Mucosa of stomach (tissue), 1 donor: ENCODE results near the gene TMEM45A.
"Not testable (repeated sequence)": the region's sequence is repeated elsewhere in the genome, so short reads cannot be mapped to it uniquely, and the experiment has no call there.

ENCODE experiments used
- H3K27me3 ChIP-seq: one replicate; pipeline ENCODE4 v1.7.0; 2013; ENCODE audit warnings: mild to moderate bottlenecking, low read length; ENCODE audit not compliant: control insufficient read depth, insufficient read depth
- H3K36me3 ChIP-seq: one replicate; pipeline ENCODE4 v1.7.0; 2013; ENCODE audit warnings: low read length; ENCODE audit not compliant: control insufficient read depth, insufficient read depth
- H3K4me1 ChIP-seq: one replicate; pipeline ENCODE4 v1.7.0; 2013; ENCODE audit warnings: mild to moderate bottlenecking, low read length; ENCODE audit not compliant: control insufficient read depth, insufficient read depth
- H3K4me3 ChIP-seq: one replicate; pipeline ENCODE4 v1.7.0; 2013; ENCODE audit warnings: low read length
- H3K9ac ChIP-seq: one replicate; pipeline ENCODE4 v1.7.0; 2013; ENCODE audit warnings: mild to moderate bottlenecking, low read length, moderate library complexity
- H3K9me3 ChIP-seq: one replicate; pipeline ENCODE4 v1.7.0; 2013; ENCODE audit warnings: mild to moderate bottlenecking, low read length, moderate library complexity; ENCODE audit not compliant: control insufficient read depth
- donor health status: Pancreatic carcinoma.

The TMEM45A gene

GRCh38 chr3:100465892-100466777, 26.3 kb upstream of the TMEM45A start:
- Histone ChIP-seq H3K36me3 (no peaks in the 10 kb centered on the region), H3K27me3 (no peaks in the 10 kb centered on the region), H3K9ac (no peak overlapping the region), H3K4me1 (peaks cover 3% of the 10 kb centered on the region), H3K4me3 (no peak overlapping the region), H3K9me3 (no peaks in the 10 kb centered on the region)

- no peaks in the 10 kb centered on the region for H3K9me3 ChIP-seq
- no peak overlapping the region for H3K9ac ChIP-seq
- no peaks in the 10 kb centered on the region for H3K27me3 ChIP-seq
- peaks cover 3% of the 10 kb centered on the region for H3K4me1 ChIP-seq
- no peak overlapping the region for H3K4me3 ChIP-seq
- H3K36me3 ChIP-seq = no peaks in the 10 kb centered on the region
Measured at GRCh38 chr3:100467133-100467532, 25.3 kb upstream of the TMEM45A start.

DNA sequence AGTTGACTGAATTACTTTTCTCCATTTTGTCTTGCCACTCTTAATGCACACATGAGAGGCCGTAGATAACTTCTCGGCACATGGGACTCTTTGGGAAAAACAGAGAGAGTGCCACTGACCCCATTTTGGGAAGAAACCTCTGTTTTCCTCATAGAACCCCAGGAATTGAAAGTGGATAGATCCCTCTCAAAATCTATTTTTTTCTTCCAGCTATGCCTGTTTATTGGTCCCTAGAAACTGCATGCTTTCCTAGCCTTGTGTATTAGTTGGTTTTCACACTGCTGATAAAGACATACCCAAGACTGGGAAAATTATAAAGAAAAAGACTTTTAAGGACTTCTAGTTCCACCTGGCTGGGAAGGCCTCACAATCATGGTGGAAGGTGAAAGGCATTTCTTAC, 23.7 kb upstream of the TMEM45A start:
- no peaks in the 10 kb centered on the region for H3K27me3 ChIP-seq
- no peaks in the 10 kb centered on the region for H3K36me3 ChIP-seq
- no peak overlapping the region for H3K9ac ChIP-seq
- no peaks in the 10 kb centered on the region for H3K9me3 ChIP-seq
- no peak overlapping the region for H3K4me3 ChIP-seq
- H3K4me1 ChIP-seq = peaks cover 3% of the 10 kb centered on the region

DNA sequence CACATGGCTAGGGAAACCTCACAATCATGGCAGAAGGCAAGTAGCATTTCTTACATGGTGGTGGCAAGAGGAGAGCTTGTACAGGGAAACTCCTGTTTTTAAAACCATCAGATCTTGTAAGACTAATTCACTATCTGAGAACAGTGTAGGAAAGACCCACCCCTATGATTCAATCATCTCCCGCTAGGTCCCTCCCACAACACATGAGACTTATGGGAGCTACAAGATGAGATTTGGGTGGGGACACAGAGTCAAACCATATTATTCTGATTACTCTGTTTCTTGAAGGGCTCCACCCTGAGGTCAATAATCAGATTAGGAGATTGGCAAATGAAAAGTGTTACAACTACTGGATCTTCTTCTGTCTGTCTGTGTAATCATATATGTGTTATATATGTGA, 21.5 kb upstream of the TMEM45A start:
- Histone ChIP-seq H3K4me1 (peaks cover 2% of the 10 kb centered on the region), H3K9me3 (no peaks in the 10 kb centered on the region), H3K27me3 (no peaks in the 10 kb centered on the region), H3K36me3 (no peaks in the 10 kb centered on the region), H3K4me3 (no peak overlapping the region), H3K9ac (no peak overlapping the region)

- no peaks in the 10 kb centered on the region for H3K27me3 ChIP-seq
- no peak overlapping the region for H3K4me3 ChIP-seq
- H3K36me3 ChIP-seq = no peaks in the 10 kb centered on the region
Measured at GRCh38 chr3:100471444-100471843, 21.0 kb upstream of the TMEM45A start.

DNA sequence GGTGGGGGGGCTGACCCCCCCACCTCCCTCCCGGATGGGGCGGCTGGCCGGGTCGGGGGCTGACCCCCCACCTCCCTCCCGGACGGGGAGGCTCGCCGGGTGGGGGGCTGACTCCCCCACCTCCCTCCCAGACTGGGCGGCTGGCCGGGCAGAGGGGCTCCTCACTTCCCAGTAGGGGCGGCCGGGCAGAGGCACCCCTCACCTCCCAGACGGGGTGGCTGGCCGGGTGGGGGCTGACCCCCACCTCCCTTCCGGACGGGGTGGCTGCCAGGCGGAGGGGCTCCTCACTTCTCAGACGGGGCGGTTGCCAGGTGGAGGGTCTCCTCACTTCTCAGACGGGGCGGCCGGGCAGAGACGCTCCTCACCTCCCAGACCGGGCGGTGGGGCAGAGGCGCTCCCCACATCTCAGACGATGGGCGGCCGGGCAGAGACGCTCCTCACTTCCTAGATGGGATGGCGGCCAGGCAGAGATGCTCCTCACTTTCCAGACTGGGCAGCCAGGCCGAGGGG, 14.5 kb upstream of the TMEM45A start:
- H3K27me3 ChIP-seq, H3K9ac ChIP-seq, H3K9me3 ChIP-seq, H3K36me3 ChIP-seq, H3K4me1 ChIP-seq, H3K4me3 ChIP-seq: not testable (repeated sequence)

More at GRCh38 chr3:100471444-100471843, 21.0 kb upstream of the TMEM45A start:
- H3K9me3 ChIP-seq = no peaks in the 10 kb centered on the region
- no peaks in the 10 kb centered on the region for H3K4me1 ChIP-seq
- H3K9ac ChIP-seq = no peak overlapping the region

- H3K27me3 ChIP-seq, H3K36me3 ChIP-seq, H3K4me1 ChIP-seq, H3K9me3 ChIP-seq, H3K4me3 ChIP-seq, H3K9ac ChIP-seq: not testable (repeated sequence)
Measured at GRCh38 chr3:100478521-100478920, 13.9 kb upstream of the TMEM45A start.

GRCh38 chr3:100480081-100480480, 12.3 kb upstream of the TMEM45A start:
- no peaks in the 10 kb centered on the region for H3K27me3 ChIP-seq
- H3K36me3 ChIP-seq = no peaks in the 10 kb centered on the region
- H3K9me3 ChIP-seq = no peaks in the 10 kb centered on the region
- H3K4me1 ChIP-seq = no peaks in the 10 kb centered on the region
- H3K9ac ChIP-seq = no peak overlapping the region
- no peak overlapping the region for H3K4me3 ChIP-seq

GRCh38 chr3:100482176-100482575, 10.2 kb upstream of the TMEM45A start:
- Histone ChIP-seq H3K4me3 (no peak overlapping the region), H3K9ac (no peak overlapping the region), H3K27me3 (no peaks in the 10 kb centered on the region), H3K36me3 (no peaks in the 10 kb centered on the region), H3K9me3 (no peaks in the 10 kb centered on the region), H3K4me1 (no peaks in the 10 kb centered on the region)

DNA sequence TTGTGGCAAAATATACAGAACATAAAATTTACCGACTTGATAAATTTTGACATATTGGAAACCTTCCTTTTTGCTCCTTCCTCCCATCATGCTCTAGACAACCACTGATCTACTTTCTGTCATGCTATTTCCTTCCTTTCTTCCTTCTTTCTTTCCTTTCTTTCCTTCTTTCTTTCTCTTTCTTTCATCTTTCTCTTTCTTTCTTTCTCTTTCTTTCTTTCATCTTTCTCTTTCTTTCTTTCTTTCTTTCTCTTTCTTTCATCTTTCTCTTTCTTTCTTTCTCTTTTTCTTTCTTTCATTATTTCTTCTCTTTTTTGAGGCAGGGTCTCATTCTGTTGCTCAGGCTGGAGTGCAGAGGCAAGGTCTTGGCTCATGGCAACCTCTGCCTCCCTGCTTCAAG, 8.9 kb upstream of the TMEM45A start:
- Histone ChIP-seq H3K27me3 (no peaks in the 10 kb centered on the region), H3K9ac (no peak overlapping the region), H3K4me3 (no peak overlapping the region), H3K9me3 (no peaks in the 10 kb centered on the region), H3K4me1 (no peaks in the 10 kb centered on the region), H3K36me3 (no peaks in the 10 kb centered on the region)

DNA sequence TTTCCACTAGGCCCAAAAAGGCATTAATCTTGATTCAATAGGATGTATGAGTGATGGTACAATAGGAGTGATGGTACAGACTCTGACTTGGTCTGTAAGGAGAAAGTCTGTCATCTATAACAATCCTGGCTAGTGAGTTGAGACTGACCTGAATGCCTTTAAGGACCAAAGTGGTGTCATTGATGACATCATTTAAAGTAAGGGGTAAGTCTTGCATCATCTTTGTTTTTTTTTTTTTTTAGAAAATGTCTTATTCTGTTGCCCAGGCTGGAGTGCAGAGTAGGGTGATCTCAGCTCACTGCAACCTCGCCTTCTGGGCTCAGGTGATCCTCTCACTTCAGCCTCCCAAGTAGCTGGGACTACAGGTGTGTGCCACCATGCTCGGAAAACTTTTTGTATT, 5.6 kb upstream of the TMEM45A start:
- Histone ChIP-seq H3K27me3 (no peaks in the 10 kb centered on the region), H3K9ac (no peak overlapping the region), H3K4me1 (no peaks in the 10 kb centered on the region), H3K4me3 (no peak overlapping the region), H3K9me3 (no peaks in the 10 kb centered on the region), H3K36me3 (no peaks in the 10 kb centered on the region)

GRCh38 chr3:100489118-100489517, 3.3 kb upstream of the TMEM45A start:
- Histone ChIP-seq H3K9ac (no peak overlapping the region), H3K36me3 (no peaks in the 10 kb centered on the region), H3K4me3 (no peak overlapping the region), H3K4me1 (no peaks in the 10 kb centered on the region), H3K9me3 (no peaks in the 10 kb centered on the region), H3K27me3 (no peaks in the 10 kb centered on the region)
